Measurements from ENCODE around the gene TGFBR1.
A peak's percentile ranks its signal among the peaks of the same experiment; 100 is the strongest.

Gene TGFBR1

GRCh38 chr9:99138424-99139284 lies 33.7 kb downstream of the TGFBR1 start:
- no peak for DNase-seq

DNA sequence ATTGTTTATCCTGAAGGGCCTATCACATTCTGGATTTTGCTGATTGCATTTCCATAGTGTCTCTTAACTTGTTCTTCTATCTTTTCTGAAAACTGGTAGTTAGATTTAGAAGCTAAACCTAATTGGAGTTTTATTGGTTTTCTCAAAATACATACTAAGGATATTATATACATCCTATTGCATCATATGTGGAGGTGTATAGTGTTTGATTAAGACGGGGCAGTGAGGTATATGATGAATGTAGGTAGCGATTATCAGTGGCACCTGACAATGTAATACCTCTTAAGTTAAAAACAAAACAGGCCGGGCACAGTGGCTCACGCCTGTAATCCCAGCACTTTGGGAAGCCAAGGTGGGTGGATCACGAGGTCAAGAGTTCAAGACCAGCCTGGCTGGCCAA lies 35.0 kb downstream of the TGFBR1 start:
- no peak for DNase-seq

DNA sequence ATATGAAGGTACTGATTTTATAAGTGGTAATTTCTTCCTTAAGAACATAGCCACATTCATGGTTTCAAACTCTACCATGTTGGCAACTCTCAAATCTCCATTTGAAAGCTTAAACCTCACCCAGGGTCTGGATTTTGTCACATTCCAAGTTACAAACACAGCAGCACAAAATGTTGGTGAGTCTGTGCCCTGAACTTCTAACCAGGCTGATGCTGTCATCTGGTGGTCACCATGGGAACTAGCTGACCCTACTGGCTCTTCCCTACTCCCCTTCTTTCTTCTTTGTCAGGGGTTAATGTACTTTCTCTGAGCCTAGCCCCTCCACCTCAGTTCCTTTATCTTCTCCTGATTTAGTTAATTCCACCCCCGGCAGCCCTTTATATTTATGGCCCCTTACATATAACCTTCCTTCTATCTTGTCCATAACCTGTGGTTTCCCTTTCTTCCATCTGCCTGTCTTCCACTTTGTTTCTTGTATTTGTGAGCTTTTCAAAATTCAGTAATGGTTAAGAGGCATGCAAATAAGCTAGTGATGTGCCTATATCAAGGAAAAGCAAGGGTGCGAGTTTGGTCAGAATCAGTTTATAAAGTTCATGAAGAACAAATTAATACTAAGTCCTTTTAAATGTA lies 35.9 kb downstream of the TGFBR1 start:
- peak; percentile 14 for DNase-seq

DNA sequence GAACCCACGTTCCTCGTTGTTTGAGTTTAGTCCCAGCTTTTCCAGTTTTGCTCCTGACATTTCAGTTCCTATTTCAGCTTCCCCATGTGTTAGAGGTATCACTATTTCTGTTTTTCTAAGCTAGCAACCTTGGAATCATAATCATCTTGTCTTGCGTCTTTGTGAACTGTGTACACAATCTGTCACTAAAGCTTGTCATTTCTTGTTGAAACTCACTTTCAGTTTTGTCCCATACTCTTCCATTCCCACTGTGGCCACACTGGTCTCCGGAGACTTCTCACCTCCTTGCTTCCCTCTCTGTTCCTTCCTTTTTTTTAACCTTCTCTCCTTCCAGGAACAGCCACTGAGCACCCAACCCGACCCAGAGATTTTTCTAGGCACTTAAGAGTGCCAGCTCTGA lies 36.9 kb downstream of the TGFBR1 start:
- DNase-seq = no peak

GRCh38 chr9:99142275-99142674 lies 37.4 kb downstream of the TGFBR1 start:
- DNase-seq = no peak

- DNase-seq = no peak
These were observed 38.7 kb downstream of the TGFBR1 start for GRCh38 chr9:99143655-99144054.

DNA sequence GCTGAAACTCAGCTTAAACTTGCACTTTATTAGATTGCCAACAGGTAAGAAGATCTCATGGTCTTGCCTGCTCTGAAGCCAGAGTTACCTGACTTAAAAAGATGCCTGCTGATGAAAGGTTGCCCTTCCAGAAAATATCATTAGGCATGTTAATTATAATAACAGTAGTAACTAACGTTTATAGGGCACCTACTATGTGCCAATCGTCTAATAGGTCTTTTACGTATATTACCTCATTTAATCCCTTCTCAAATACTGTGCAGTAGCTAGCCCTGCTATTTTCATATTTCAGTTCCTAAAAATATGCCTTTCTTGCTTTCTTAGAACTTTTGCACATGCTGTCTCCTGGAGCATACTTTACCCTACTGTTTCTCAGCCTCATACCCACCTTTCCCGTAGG lies 40.1 kb downstream of the TGFBR1 start:
- DNase-seq = no peak

DNA sequence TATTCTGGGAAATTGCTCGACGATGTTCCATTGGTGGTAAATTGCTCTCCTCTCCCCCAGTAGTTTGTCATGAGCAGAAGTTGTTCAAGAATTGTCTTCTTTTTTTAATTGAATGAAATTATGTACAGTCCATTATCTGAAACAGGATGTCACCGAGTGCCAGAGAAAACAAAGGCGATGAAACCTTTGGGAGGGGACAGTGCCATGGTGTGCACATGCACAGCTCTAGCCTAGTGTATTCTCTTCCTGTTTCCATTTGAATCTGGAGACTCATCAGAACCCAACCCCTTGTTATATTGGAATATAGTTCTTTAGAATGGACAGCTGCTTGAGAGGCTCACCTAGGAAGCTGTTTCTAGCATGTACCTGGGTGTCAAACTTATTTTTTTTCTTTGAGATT lies 41.7 kb downstream of the TGFBR1 start:
- no peak for DNase-seq

- no peak for DNase-seq
These were observed 42.3 kb downstream of the TGFBR1 start for GRCh38 chr9:99147177-99147576.

DNA sequence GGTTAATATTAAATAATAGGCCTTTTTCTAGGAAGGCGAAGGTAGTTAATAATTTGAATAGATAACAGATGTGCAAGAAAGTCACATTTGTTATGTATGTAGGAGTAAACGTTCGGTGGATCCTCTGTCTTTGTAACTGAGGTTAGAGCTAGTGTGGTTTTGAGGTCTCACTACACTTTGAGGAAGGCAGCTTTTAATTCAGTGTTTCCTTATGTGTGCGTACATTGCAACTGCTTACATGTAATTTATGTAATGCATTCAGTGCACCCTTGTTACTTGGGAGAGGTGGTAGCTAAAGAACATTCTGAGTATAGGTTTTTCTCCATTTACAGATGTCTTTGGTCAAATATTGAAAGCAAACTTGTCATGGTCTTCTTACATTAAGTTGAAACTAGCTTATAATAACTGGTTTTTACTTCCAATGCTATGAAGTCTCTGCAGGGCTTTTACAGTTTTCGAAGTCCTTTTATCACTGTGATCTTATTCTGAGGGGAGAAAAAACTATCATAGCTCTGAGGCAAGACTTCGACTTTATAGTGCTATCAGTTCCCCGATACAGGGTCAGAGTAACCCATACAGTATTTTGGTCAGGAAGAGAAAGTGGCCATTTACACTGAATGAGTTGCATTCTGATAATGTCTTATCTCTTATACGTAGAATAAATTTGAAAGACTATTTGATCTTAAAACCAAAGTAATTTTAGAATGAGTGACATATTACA lies 45.7 kb downstream of the TGFBR1 start:
- no peak for DNase-seq

DNA sequence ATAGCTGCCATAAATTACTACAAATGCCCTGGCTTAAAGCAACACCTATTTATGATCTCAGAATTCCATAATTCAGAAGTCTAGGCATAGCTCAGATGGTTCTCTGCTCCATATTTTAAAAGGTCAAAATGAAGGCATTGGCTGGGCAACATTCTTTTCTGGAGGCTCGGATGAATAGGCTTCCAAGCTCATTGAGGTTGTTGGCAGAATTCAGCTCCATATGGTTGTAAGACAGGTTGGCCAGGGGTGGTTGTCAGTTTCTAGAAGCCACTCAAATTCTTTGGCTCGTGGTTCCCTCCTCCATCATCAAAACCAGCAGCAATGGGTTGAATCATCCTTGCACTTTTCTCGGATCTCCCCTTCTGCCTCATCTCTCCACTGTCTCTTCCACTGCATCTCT lies 49.4 kb downstream of the TGFBR1 start:
- no peak for DNase-seq

DNA sequence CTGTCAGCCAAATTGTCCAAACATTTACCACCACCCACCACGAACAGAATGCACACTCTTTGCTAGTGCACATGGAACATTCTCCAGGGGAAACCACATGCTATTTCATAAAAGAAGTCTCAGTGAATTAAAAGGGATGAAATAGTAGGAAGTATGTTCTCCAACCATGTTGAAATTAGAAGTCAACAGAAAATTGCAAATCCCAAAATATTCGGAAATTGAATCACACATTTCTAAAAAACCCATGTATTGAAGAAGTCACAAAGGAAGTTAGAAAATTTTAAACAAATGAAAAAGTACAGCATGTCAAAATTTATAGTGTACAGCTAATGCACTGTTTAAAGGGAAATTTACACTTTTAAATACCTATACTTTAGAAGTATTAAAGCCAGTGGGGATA lies 50.8 kb downstream of the TGFBR1 start:
- no peak for DNase-seq

GRCh38 chr9:99158629-99159028 lies 53.7 kb downstream of the TGFBR1 start:
- DNase-seq = no peak

DNA sequence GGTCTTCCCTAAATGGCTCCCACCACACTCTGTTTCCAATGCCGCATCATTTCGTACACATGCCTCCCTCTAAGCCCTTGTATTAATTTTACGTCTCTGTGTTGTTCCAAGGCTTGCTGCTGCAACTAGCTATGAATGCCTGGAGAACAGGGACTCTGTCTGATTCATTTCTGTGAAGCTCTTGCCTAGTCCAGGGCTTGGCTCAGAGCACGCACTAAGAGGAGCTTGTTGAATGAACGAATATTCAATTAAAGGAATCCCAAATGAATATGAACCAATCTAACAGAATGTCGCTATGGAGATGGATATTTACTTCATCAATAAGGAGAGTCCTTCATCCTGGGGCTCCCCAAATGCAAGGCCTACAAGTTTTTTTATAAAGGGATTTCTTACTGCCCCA lies 55.3 kb downstream of the TGFBR1 start:
- DNase-seq = no peak

DNA sequence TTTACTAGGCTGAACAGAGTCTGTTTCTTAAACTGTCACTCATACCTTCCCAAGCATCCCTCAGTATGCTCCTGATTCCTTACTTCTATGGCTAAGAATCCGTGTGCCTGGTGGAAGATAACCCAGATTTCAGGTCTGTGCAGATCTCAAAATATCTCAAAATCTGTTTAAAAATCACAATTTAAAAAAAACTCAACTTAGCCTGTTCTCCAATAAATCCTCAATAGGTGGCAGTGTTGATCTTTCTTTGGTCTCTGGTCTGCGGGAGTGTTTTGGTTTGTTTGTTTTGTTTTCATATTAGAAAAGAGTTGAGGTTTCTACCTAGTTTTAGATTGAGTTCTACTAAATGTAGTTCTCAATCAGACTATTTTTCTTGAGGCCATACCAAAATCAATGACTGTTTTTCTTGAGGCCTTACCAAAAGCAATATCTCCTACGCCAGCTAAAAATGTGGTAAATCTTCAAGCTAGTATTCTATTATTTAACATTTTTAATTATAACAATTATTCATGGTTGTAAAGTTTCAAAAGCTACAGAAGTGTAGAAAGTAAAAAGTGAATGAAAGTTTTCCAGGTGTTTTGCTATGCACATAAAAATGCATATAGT lies 57.9 kb downstream of the TGFBR1 start:
- no peak for DNase-seq

DNA sequence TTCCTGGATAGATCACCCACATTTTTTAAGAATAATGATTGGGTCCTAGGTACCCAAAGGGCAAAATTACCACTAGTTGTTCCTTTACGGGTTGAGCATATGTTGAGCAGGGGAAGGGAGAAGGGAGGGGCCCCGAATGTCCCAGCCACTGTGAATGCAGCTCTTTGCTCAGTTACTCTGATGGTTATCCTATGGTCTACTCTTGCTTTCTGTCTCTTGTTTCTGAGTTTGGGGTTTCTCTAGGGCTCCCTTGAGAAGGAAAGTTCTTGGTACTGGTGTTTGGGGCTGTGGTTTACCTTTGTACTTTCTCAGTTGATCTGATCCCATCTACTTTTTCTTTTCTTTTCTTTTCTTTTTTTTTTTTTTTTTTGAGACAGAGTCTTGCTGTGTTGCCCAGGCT lies 61.2 kb downstream of the TGFBR1 start:
- DNase-seq = no peak

GRCh38 chr9:99167119-99167518 lies 62.2 kb downstream of the TGFBR1 start:
- DNase-seq = no peak

DNA sequence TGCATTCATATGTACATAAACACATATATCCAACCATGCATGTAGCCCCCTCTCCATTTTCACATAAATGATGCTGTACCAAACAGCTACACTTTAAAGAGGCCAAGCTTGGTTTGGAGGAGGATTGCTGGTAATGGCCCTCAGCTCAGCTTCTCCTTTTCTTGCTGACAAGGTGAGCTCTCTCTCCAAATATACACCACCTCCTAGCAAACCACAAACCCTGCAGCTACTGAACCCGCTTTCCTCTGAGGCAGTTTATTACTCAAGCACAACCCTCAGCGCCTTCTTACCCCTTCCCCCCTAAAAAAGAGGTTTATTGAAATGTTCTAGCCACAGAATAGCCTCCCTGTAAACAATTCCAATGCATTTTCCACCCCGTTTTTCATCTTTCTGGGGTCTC lies 62.8 kb downstream of the TGFBR1 start:
- no peak for DNase-seq

GRCh38 chr9:99169086-99169485 lies 64.2 kb downstream of the TGFBR1 start:
- no peak for DNase-seq

GRCh38 chr9:99169982-99170761 lies 65.3 kb downstream of the TGFBR1 start:
- DNase-seq = no peak

GRCh38 chr9:99171225-99172123 lies 66.6 kb downstream of the TGFBR1 start:
- DNase-seq = no peak

Measured in 8988T (cell line).